ENCODE results near the gene IKZF4. TPM values are rescaled to one million over a fixed set of nuclear protein-coding genes. Genes with fewer than 3 reads are reported as not detected.

The IKZF4 gene
- total RNA-seq, 1 experiment from 2014 or later, result 8.5 TPM

GRCh38 chr12:56031987-56032386 lies 11.1 kb downstream of the IKZF4 start:
- POLR2A ChIA-PET, result no interaction called here
- DNase-seq (ENCODE audit: low read depth, low spot score) (no peak), ATAC-seq (no peak)
- BruUV-seq (replicated peaks), result no TSS peak
- Histone ChIP-seq H3K4me2 (ENCODE audit: low read length) (no peak overlapping the region), H3K4me3 (replicated peaks in 1 of 2; ENCODE audit: low read depth in 1 of 2, low read length in 2 of 2) (no peak overlapping the region), H3K27me3 (ENCODE audit: insufficient read depth, low read length) (no peaks in the 10 kb centered on the region), H3K79me2 (ENCODE audit: insufficient read depth, low read length) (no peaks in the 10 kb centered on the region), H3K36me3 (ENCODE audit: control insufficient read depth in 1 of 2, insufficient read depth in 2 of 2, low read length in 2 of 2) (no peaks in the 10 kb centered on the region), H3K9me2 (ENCODE audit: insufficient read depth) (no peaks in the 10 kb centered on the region), H4K20me1 (ENCODE audit: insufficient read depth) (no peaks in the 10 kb centered on the region), H2AFZ (ENCODE audit: low read depth, low read length, poor library complexity, severe bottlenecking) (no peak overlapping the region), H3K4me1 (ENCODE audit: control insufficient read depth in 1 of 2, insufficient read depth in 2 of 2, low read length in 2 of 2) (no peaks in the 10 kb centered on the region), H3K9me3 (ENCODE audit: control insufficient read depth in 1 of 2, insufficient read depth in 1 of 2, low read depth in 1 of 2, low read length in 2 of 2) (no peaks in the 10 kb centered on the region), H3K9ac (ENCODE audit: low read length) (no peak overlapping the region), H3K27ac (ENCODE audit: low read depth, low read length) (no peak overlapping the region)
- CTCF ChIA-PET, result no interaction called here
- intact Hi-C loops (cut with micrococcal nuclease), result no loop called here
- TF ChIP-seq ELF1 (IDR thresholded peaks at IDR 0.05; ENCODE audit: borderline replicate concordance, low read depth), result no peak
- RAD21 ChIA-PET (ENCODE audit: low non-redundant PET in 1 of 2, low total read pairs in 2 of 2, uncharacterized antibody in 2 of 2, unreplicated experiment in 2 of 2), result no interaction called here

DNA sequence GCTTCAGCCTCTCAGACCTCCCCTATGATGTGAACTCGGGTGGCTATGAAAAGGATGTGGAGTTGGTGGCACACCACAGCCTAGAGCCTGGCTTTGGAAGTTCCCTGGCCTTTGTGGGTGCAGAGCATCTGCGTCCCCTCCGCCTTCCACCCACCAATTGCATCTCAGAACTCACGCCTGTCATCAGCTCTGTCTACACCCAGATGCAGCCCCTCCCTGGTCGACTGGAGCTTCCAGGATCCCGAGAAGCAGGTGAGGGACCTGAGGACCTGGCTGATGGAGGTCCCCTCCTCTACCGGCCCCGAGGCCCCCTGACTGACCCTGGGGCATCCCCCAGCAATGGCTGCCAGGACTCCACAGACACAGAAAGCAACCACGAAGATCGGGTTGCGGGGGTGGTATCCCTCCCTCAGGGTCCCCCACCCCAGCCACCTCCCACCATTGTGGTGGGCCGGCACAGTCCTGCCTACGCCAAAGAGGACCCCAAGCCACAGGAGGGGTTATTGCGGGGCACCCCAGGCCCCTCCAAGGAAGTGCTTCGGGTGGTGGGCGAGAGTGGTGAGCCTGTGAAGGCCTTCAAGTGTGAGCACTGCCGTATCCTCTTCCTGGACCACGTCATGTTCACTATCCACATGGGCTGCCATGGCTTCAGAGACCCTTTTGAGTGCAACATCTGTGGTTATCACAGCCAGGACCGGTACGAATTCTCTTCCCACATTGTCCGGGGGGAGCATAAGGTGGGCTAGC lies 13.9 kb downstream of the IKZF4 start:
- H3K9me2 ChIP-seq (ENCODE audit: insufficient read depth), result no peaks in the 10 kb centered on the region
- no peak overlapping the region for H2AFZ ChIP-seq (ENCODE audit: low read depth, low read length, poor library complexity, severe bottlenecking)
- POLR2A ChIA-PET, result no interaction called here
- no TSS peak for BruUV-seq (replicated peaks)
- ATAC-seq (no peak), DNase-seq (ENCODE audit: low read depth, low spot score) (no peak)
- no peaks in the 10 kb centered on the region for H3K79me2 ChIP-seq (ENCODE audit: insufficient read depth, low read length)
- H3K9me3 ChIP-seq (ENCODE audit: control insufficient read depth in 1 of 2, insufficient read depth in 1 of 2, low read depth in 1 of 2, low read length in 2 of 2), result no peaks in the 10 kb centered on the region
- H3K9ac ChIP-seq (ENCODE audit: low read length), result no peak overlapping the region
- no peaks in the 10 kb centered on the region for H3K36me3 ChIP-seq (ENCODE audit: control insufficient read depth in 1 of 2, insufficient read depth in 2 of 2, low read length in 2 of 2)
- no peaks in the 10 kb centered on the region for H3K4me1 ChIP-seq (ENCODE audit: control insufficient read depth in 1 of 2, insufficient read depth in 2 of 2, low read length in 2 of 2)
- no peak overlapping the region for H3K4me2 ChIP-seq (ENCODE audit: low read length)
- H3K27ac ChIP-seq (ENCODE audit: low read depth, low read length), result no peak overlapping the region
- H4K20me1 ChIP-seq (ENCODE audit: insufficient read depth), result no peaks in the 10 kb centered on the region
- no peaks in the 10 kb centered on the region for H3K27me3 ChIP-seq (ENCODE audit: insufficient read depth, low read length)
- no peak overlapping the region for H3K4me3 ChIP-seq (replicated peaks in 1 of 2; ENCODE audit: low read depth in 1 of 2, low read length in 2 of 2)
- intact Hi-C loops (cut with micrococcal nuclease), result no loop called here
- CTCF ChIA-PET, result no interaction called here
- RAD21 ChIA-PET (ENCODE audit: low non-redundant PET in 1 of 2, low total read pairs in 2 of 2, uncharacterized antibody in 2 of 2, unreplicated experiment in 2 of 2), result no interaction called here
- no peak for TF ChIP-seq ZFX (IDR thresholded peaks at IDR 0.05)
- no peak for TF ChIP-seq FOSL1 (IDR thresholded peaks at IDR 0.05; ENCODE audit: low read depth)
- no peak for TF ChIP-seq ELF1 (IDR thresholded peaks at IDR 0.05; ENCODE audit: borderline replicate concordance, low read depth)
- TF ChIP-seq ATF3 (IDR thresholded peaks at IDR 0.05), result no peak
- no peak for TF ChIP-seq MAX (IDR thresholded peaks at IDR 0.05)
- TF ChIP-seq, protein P1, sequence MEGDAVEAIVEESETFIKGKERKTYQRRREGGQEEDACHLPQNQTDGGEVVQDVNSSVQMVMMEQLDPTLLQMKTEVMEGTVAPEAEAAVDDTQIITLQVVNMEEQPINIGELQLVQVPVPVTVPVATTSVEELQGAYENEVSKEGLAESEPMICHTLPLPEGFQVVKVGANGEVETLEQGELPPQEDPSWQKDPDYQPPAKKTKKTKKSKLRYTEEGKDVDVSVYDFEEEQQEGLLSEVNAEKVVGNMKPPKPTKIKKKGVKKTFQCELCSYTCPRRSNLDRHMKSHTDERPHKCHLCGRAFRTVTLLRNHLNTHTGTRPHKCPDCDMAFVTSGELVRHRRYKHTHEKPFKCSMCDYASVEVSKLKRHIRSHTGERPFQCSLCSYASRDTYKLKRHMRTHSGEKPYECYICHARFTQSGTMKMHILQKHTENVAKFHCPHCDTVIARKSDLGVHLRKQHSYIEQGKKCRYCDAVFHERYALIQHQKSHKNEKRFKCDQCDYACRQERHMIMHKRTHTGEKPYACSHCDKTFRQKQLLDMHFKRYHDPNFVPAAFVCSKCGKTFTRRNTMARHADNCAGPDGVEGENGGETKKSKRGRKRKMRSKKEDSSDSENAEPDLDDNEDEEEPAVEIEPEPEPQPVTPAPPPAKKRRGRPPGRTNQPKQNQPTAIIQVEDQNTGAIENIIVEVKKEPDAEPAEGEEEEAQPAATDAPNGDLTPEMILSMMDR (IDR thresholded peaks at IDR 0.05 in 2 of 3, conservative IDR thresholded peaks at IDR 0.05 in 1 of 3; ENCODE audit: borderline replicate concordance in 1 of 3, insufficient read depth in 1 of 3, low read depth in 2 of 3, low read length in 2 of 3), result no peak
- no peak for TF ChIP-seq TCF7L2 (IDR thresholded peaks at IDR 0.05; ENCODE audit: borderline replicate concordance, extremely low read depth, insufficient read depth, insufficient read length)
- TF ChIP-seq POLR2A (IDR thresholded peaks at IDR 0.05; ENCODE audit: borderline replicate concordance, extremely low read depth, insufficient read depth, insufficient read length), result no peak
- TF ChIP-seq ZBTB33 (IDR thresholded peaks at IDR 0.05; ENCODE audit: extremely low read depth, insufficient replicate concordance, low read length), result no peak
- TF ChIP-seq JUND (IDR thresholded peaks at IDR 0.05), result no peak
- TF ChIP-seq, protein P2, sequence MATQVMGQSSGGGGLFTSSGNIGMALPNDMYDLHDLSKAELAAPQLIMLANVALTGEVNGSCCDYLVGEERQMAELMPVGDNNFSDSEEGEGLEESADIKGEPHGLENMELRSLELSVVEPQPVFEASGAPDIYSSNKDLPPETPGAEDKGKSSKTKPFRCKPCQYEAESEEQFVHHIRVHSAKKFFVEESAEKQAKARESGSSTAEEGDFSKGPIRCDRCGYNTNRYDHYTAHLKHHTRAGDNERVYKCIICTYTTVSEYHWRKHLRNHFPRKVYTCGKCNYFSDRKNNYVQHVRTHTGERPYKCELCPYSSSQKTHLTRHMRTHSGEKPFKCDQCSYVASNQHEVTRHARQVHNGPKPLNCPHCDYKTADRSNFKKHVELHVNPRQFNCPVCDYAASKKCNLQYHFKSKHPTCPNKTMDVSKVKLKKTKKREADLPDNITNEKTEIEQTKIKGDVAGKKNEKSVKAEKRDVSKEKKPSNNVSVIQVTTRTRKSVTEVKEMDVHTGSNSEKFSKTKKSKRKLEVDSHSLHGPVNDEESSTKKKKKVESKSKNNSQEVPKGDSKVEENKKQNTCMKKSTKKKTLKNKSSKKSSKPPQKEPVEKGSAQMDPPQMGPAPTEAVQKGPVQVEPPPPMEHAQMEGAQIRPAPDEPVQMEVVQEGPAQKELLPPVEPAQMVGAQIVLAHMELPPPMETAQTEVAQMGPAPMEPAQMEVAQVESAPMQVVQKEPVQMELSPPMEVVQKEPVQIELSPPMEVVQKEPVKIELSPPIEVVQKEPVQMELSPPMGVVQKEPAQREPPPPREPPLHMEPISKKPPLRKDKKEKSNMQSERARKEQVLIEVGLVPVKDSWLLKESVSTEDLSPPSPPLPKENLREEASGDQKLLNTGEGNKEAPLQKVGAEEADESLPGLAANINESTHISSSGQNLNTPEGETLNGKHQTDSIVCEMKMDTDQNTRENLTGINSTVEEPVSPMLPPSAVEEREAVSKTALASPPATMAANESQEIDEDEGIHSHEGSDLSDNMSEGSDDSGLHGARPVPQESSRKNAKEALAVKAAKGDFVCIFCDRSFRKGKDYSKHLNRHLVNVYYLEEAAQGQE (IDR thresholded peaks at IDR 0.05; ENCODE audit: low read depth), result no peak

All from HCT116 (cell line).